Measurements from ENCODE around the gene RNF11. TPM values are rescaled to one million over a fixed set of nuclear protein-coding genes. Genes with fewer than 3 reads are reported as not detected.

The RNF11 gene
- total RNA-seq, 1 donor from 2014 or later = 126 TPM

- Mint-ChIP-seq H3K36me3 (ENCODE audit: low read depth, unreplicated experiment) (no peaks in the 10 kb centered on the region), H3K27me3 (ENCODE audit: low read depth, unreplicated experiment) (no peaks in the 10 kb centered on the region), H3K4me3 (ENCODE audit: unreplicated experiment) (no peak overlapping the region), H3K4me1 (ENCODE audit: low read depth, unreplicated experiment) (peaks cover 31% of the 10 kb centered on the region), H3K27ac (ENCODE audit: unreplicated experiment) (no peak overlapping the region), H3K9me3 (ENCODE audit: unreplicated experiment) (no peaks in the 10 kb centered on the region)
- no peaks in the 10 kb centered on the region for H3K27me3 ChIP-seq (ENCODE audit: insufficient read depth, low read length)
- H3K9ac ChIP-seq (ENCODE audit: low read length) = peak overlapping the region; percentile 100
- peak overlapping the region; percentile 100 for H3K4me3 ChIP-seq (ENCODE audit: insufficient read depth, low read depth, low read length)
- no peak for TF ChIP-seq CTCF (IDR thresholded peaks at IDR 0.05; ENCODE audit: insufficient read depth, low read depth, low read length)
- no peak for TF ChIP-seq EZH2 (IDR thresholded peaks at IDR 0.05; ENCODE audit: insufficient read depth, low read length)
- FAIRE-seq (peak; percentile 9), DNase-seq (ENCODE audit: low read depth) (no peak)
- H3K4me1 ChIP-seq (ENCODE audit: insufficient read depth, low read length) = peaks cover 19% of the 10 kb centered on the region
- peak overlapping the region; percentile 99 for H3K4me2 ChIP-seq (ENCODE audit: low read length)
- H3K36me3 ChIP-seq (ENCODE audit: insufficient read depth, low read length) = no peaks in the 10 kb centered on the region
- H3K79me2 ChIP-seq (ENCODE audit: insufficient read depth, low read length) = peaks cover 73% of the 10 kb centered on the region
- H2AFZ ChIP-seq (ENCODE audit: low read depth, low read length) = no peak overlapping the region
- H4K20me1 ChIP-seq (ENCODE audit: insufficient read depth, low read length) = peaks cover 56% of the 10 kb centered on the region
- peak overlapping the region; percentile 98 for H3K27ac ChIP-seq (ENCODE audit: low read depth, low read length)
- no peaks in the 10 kb centered on the region for H3K9me3 ChIP-seq (ENCODE audit: insufficient read depth, low read depth, low read length)
Measured at GRCh38 chr1:51238034-51238403, 1.9 kb downstream of the RNF11 start.

- H3K27me3 ChIP-seq (ENCODE audit: insufficient read depth, low read length) = no peaks in the 10 kb centered on the region
- DNase-seq (ENCODE audit: low read depth) (no peak), FAIRE-seq (no peak)
- no peak overlapping the region for H3K9ac ChIP-seq (ENCODE audit: low read length)
- no peaks in the 10 kb centered on the region for H3K9me3 ChIP-seq (ENCODE audit: insufficient read depth, low read depth, low read length)
- Mint-ChIP-seq H3K4me1 (ENCODE audit: low read depth, unreplicated experiment) (peaks cover 26% of the 10 kb centered on the region), H3K27me3 (ENCODE audit: low read depth, unreplicated experiment) (no peaks in the 10 kb centered on the region), H3K36me3 (ENCODE audit: low read depth, unreplicated experiment) (no peaks in the 10 kb centered on the region), H3K9me3 (ENCODE audit: unreplicated experiment) (no peaks in the 10 kb centered on the region), H3K27ac (ENCODE audit: unreplicated experiment) (no peak overlapping the region), H3K4me3 (ENCODE audit: unreplicated experiment) (peak overlapping the region; percentile 69)
- TF ChIP-seq EZH2 (IDR thresholded peaks at IDR 0.05; ENCODE audit: insufficient read depth, low read length) (no peak), CTCF (IDR thresholded peaks at IDR 0.05; ENCODE audit: insufficient read depth, low read depth, low read length) (no peak)
- H3K36me3 ChIP-seq (ENCODE audit: insufficient read depth, low read length) = no peaks in the 10 kb centered on the region
- H3K4me2 ChIP-seq (ENCODE audit: low read length) = peak overlapping the region; percentile 32
- H2AFZ ChIP-seq (ENCODE audit: low read depth, low read length) = no peak overlapping the region
- H3K79me2 ChIP-seq (ENCODE audit: insufficient read depth, low read length) = peaks cover 93% of the 10 kb centered on the region
- H3K4me1 ChIP-seq (ENCODE audit: insufficient read depth, low read length) = peaks cover 14% of the 10 kb centered on the region
- H3K4me3 ChIP-seq (ENCODE audit: insufficient read depth, low read depth, low read length) = no peak overlapping the region
- no peak overlapping the region for H3K27ac ChIP-seq (ENCODE audit: low read depth, low read length)
- peaks cover 75% of the 10 kb centered on the region for H4K20me1 ChIP-seq (ENCODE audit: insufficient read depth, low read length)
Measured at GRCh38 chr1:51240084-51240483, 4.0 kb downstream of the RNF11 start.

- Mint-ChIP-seq H3K27ac (ENCODE audit: unreplicated experiment) (no peak overlapping the region), H3K36me3 (ENCODE audit: low read depth, unreplicated experiment) (no peaks in the 10 kb centered on the region), H3K4me3 (ENCODE audit: unreplicated experiment) (no peak overlapping the region), H3K9me3 (ENCODE audit: unreplicated experiment) (no peaks in the 10 kb centered on the region), H3K27me3 (ENCODE audit: low read depth, unreplicated experiment) (no peaks in the 10 kb centered on the region), H3K4me1 (ENCODE audit: low read depth, unreplicated experiment) (peaks cover 20% of the 10 kb centered on the region)
- no peak overlapping the region for H3K9ac ChIP-seq (ENCODE audit: low read length)
- no peak overlapping the region for H3K4me3 ChIP-seq (ENCODE audit: insufficient read depth, low read depth, low read length)
- FAIRE-seq = no peak
- peaks cover 86% of the 10 kb centered on the region for H4K20me1 ChIP-seq (ENCODE audit: insufficient read depth, low read length)
- no peaks in the 10 kb centered on the region for H3K27me3 ChIP-seq (ENCODE audit: insufficient read depth, low read length)
- no peaks in the 10 kb centered on the region for H3K9me3 ChIP-seq (ENCODE audit: insufficient read depth, low read depth, low read length)
- no peaks in the 10 kb centered on the region for H3K36me3 ChIP-seq (ENCODE audit: insufficient read depth, low read length)
- no peak for TF ChIP-seq EZH2 (IDR thresholded peaks at IDR 0.05; ENCODE audit: insufficient read depth, low read length)
- no peak for TF ChIP-seq CTCF (IDR thresholded peaks at IDR 0.05; ENCODE audit: insufficient read depth, low read depth, low read length)
- H3K4me1 ChIP-seq (ENCODE audit: insufficient read depth, low read length) = peaks cover 7% of the 10 kb centered on the region
- no peak overlapping the region for H2AFZ ChIP-seq (ENCODE audit: low read depth, low read length)
- DNase-seq (ENCODE audit: low read depth) = no peak
- H3K27ac ChIP-seq (ENCODE audit: low read depth, low read length) = no peak overlapping the region
- H3K79me2 ChIP-seq (ENCODE audit: insufficient read depth, low read length) = peaks cover 99% of the 10 kb centered on the region
- H3K4me2 ChIP-seq (ENCODE audit: low read length) = no peak overlapping the region
Measured at GRCh38 chr1:51241119-51241518, 5.0 kb downstream of the RNF11 start.
